Osteoblast (primary cell): ENCODE results near the gene ARMH1. TPM values are rescaled to one million over a fixed set of nuclear protein-coding genes. Genes with fewer than 3 reads are reported as not detected.

Source experiments
- DNase-seq: peaks from one replicate; pipeline ENCODE4 v3.0.0; 2011; ENCODE audit warnings: low spot score, mixed read lengths; ENCODE audit not compliant: insufficient read length; ENCODE audit errors: missing footprints
- H2AFZ ChIP-seq: 2 replicates; pipeline ENCODE4 v1.6.0; 2011; ENCODE audit warnings: mild to moderate bottlenecking, low read length
- H3K27ac ChIP-seq: 2 replicates; pipeline ENCODE4 v1.5.1; 2011; ENCODE audit warnings: mild to moderate bottlenecking, low read depth, low read length, moderate library complexity
- H3K27me3 ChIP-seq: 2 replicates; pipeline ENCODE4 v1.6.0; 2012; ENCODE audit warnings: mild to moderate bottlenecking, control low read depth, inconsistent platforms, low read length, moderate library complexity; ENCODE audit not compliant: insufficient read depth
- H3K36me3 ChIP-seq: 2 replicates; pipeline ENCODE4 v1.5.1; 2011; ENCODE audit warnings: mild to moderate bottlenecking, low read length, control low read depth, moderate library complexity; ENCODE audit not compliant: insufficient read depth
- H3K4me1 ChIP-seq: 2 replicates; pipeline ENCODE4 v1.5.1; 2011; ENCODE audit warnings: mild to moderate bottlenecking, low read length, control low read depth, moderate library complexity; ENCODE audit not compliant: insufficient read depth
- H3K4me2 ChIP-seq: 2 replicates; pipeline ENCODE4 v1.6.0; 2011; ENCODE audit warnings: mild to moderate bottlenecking, low read length; ENCODE audit not compliant: insufficient read depth
- H3K4me3 ChIP-seq: fragments of 200-600 bp; sonication (generic); 3 replicates; pipeline ENCODE4 v1.5.1; 2012; ENCODE audit warnings: mild to moderate bottlenecking, low read length, inconsistent platforms; ENCODE audit not compliant: insufficient read depth
- H3K79me2 ChIP-seq: 2 replicates; pipeline ENCODE4 v1.6.0; 2012; ENCODE audit warnings: mild to moderate bottlenecking, low read length, control low read depth, inconsistent platforms; ENCODE audit not compliant: insufficient read depth
- H3K9me3 ChIP-seq: 2 replicates; pipeline ENCODE4 v1.5.1; 2011; ENCODE audit warnings: low read depth, low read length, control low read depth
- H4K20me1 ChIP-seq: 2 replicates; pipeline ENCODE4 v1.6.0; 2012; ENCODE audit warnings: mild to moderate bottlenecking, low read length, control low read depth; ENCODE audit not compliant: insufficient read depth
- CTCF ChIP-seq: IDR thresholded peaks from 2 replicates; pipeline ENCODE4 v1.5.1; 2011; ENCODE audit warnings: mild to moderate bottlenecking, low read depth, low read length, moderate library complexity; ENCODE audit errors: extremely low read depth
- total RNA-seq: library from RNA; depleted of rRNA; stranded (reverse); fragments of >200 nt; gene quantifications from 2 replicates; pipeline ENCODE4 v1.2.3, GENCODE V29; 2012

Gene ARMH1
- total RNA-seq, 1 donor: 4.3 TPM

GRCh38 chr1:44672254-44672955 is 2.1 kb upstream of the ARMH1 start:
- H3K36me3 ChIP-seq: no peaks in the 10 kb centered on the region
- H4K20me1 ChIP-seq: no peaks in the 10 kb centered on the region
- peaks cover 34% of the 10 kb centered on the region for H3K4me1 ChIP-seq
- no peaks in the 10 kb centered on the region for H3K9me3 ChIP-seq
- no peaks in the 10 kb centered on the region for H3K27me3 ChIP-seq
- peaks cover 9% of the 10 kb centered on the region for H3K79me2 ChIP-seq
- TF ChIP-seq CTCF: no peak
- no peak for DNase-seq
- H3K27ac ChIP-seq: no peak overlapping the region
- H2AFZ ChIP-seq: peak overlapping the region; percentile 16
- H3K4me2 ChIP-seq: no peak overlapping the region
- H3K4me3 ChIP-seq: no peak overlapping the region

GRCh38 chr1:44672961-44673674 is 1.4 kb upstream of the ARMH1 start:
- Histone ChIP-seq H3K4me2 (peak overlapping the region; percentile 97), H3K79me2 (peaks cover 9% of the 10 kb centered on the region), H3K9me3 (no peaks in the 10 kb centered on the region), H2AFZ (peak overlapping the region; percentile 96), H3K27me3 (no peaks in the 10 kb centered on the region), H4K20me1 (no peaks in the 10 kb centered on the region), H3K4me3 (peak overlapping the region; percentile 91), H3K27ac (peak overlapping the region; percentile 85), H3K4me1 (peaks cover 34% of the 10 kb centered on the region), H3K36me3 (no peaks in the 10 kb centered on the region)
- no peak for DNase-seq
- TF ChIP-seq CTCF: no peak

GRCh38 chr1:44673675-44674112 is 820 bp upstream of the ARMH1 start:
- H3K36me3 ChIP-seq: no peaks in the 10 kb centered on the region
- no peak for DNase-seq
- TF ChIP-seq CTCF: no peak
- peak overlapping the region; percentile 85 for H3K27ac ChIP-seq
- H3K27me3 ChIP-seq: no peaks in the 10 kb centered on the region
- peak overlapping the region; percentile 97 for H3K4me2 ChIP-seq
- H3K4me3 ChIP-seq: peak overlapping the region; percentile 91
- H3K4me1 ChIP-seq: peaks cover 34% of the 10 kb centered on the region
- peaks cover 9% of the 10 kb centered on the region for H3K79me2 ChIP-seq
- H2AFZ ChIP-seq: peak overlapping the region; percentile 96
- no peaks in the 10 kb centered on the region for H3K9me3 ChIP-seq
- no peaks in the 10 kb centered on the region for H4K20me1 ChIP-seq

- no peaks in the 10 kb centered on the region for H3K36me3 ChIP-seq
Observed at GRCh38 chr1:44675186-44675585, 672 bp downstream of the ARMH1 start.

More at GRCh38 chr1:44675186-44675585, 672 bp downstream of the ARMH1 start:
- H4K20me1 ChIP-seq: no peaks in the 10 kb centered on the region
- no peaks in the 10 kb centered on the region for H3K27me3 ChIP-seq
- TF ChIP-seq CTCF: no peak
- H3K9me3 ChIP-seq: no peaks in the 10 kb centered on the region
- peak overlapping the region; percentile 85 for H3K27ac ChIP-seq
- H3K4me3 ChIP-seq: peak overlapping the region; percentile 91
- H3K4me2 ChIP-seq: peak overlapping the region; percentile 97
- peaks cover 34% of the 10 kb centered on the region for H3K4me1 ChIP-seq
- H3K79me2 ChIP-seq: peaks cover 9% of the 10 kb centered on the region
- peak overlapping the region; percentile 100 for H2AFZ ChIP-seq
- DNase-seq: no peak
